Measurements from ENCODE around the gene KIRREL3. TPM values are rescaled to one million over a fixed set of nuclear protein-coding genes. Genes with fewer than 3 reads are reported as not detected.

Gene KIRREL3
- total and polyA plus RNA-seq, 5 donors = 0.74 to 1.2 (median 1.0) TPM

- Histone ChIP-seq H3K4me1 (ENCODE audit: control insufficient read depth, insufficient read depth, low read length) (no peaks in the 10 kb centered on the region), H3K9me3 (ENCODE audit: control insufficient read depth, low read length) (peaks cover 2% of the 10 kb centered on the region), H3K27ac (ENCODE audit: low read length) (no peak overlapping the region), H3K27me3 (ENCODE audit: control insufficient read depth, insufficient read depth) (no peaks in the 10 kb centered on the region), H3K4me3 (ENCODE audit: low read length) (no peak overlapping the region)
- 77% methylated on average over 5 of the region's 5 CpGs for WGBS
- no peak for ATAC-seq
- DNase-seq = no peak
- intact Hi-C loops (cut with DNase I) = no loop called here
These were observed 402.0 kb downstream of the KIRREL3 start for GRCh38 chr11:126598344-126599216.

DNA sequence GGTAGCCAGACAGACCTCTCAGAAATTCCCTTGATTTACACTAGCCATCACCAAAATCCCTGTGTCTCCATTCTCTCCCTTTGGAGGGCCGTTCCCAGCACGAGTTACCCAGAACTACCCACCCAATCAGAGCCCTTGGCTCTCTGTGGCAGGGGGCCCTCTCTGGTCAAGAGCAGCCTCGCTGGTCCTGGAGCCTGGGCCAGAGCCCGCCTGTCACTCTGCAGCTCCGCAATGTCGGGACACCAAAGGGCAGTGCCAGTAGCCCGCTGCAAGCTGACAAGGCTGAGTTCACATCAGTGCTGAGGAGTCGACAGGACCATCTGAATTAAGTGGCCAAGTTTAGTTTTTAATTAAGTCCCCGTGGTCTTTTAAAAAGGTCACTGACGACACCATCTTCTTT is 403.5 kb downstream of the KIRREL3 start:
- WGBS = 55% methylated on average over 10 of the region's 10 CpGs
- no peak for ATAC-seq

GRCh38 chr11:126596474-126596873 is 404.1 kb downstream of the KIRREL3 start:
- no peak for DNase-seq
- 89% methylated on average over 3 of the region's 3 CpGs for WGBS
- Histone ChIP-seq H3K27ac (ENCODE audit: low read length) (no peak overlapping the region), H3K27me3 (ENCODE audit: control insufficient read depth, insufficient read depth) (no peaks in the 10 kb centered on the region), H3K9me3 (ENCODE audit: control insufficient read depth, low read length) (peaks cover 2% of the 10 kb centered on the region), H3K4me3 (ENCODE audit: low read length) (no peak overlapping the region), H3K4me1 (ENCODE audit: control insufficient read depth, insufficient read depth, low read length) (no peaks in the 10 kb centered on the region)
- no peak for ATAC-seq
- intact Hi-C loops (cut with DNase I) = no loop called here

More for the DNA sequence above, 403.5 kb downstream of the KIRREL3 start:
- Histone ChIP-seq H3K27me3 (ENCODE audit: control insufficient read depth, insufficient read depth) (no peaks in the 10 kb centered on the region), H3K4me3 (ENCODE audit: low read length) (no peak overlapping the region), H3K27ac (ENCODE audit: low read length) (no peak overlapping the region), H3K4me1 (ENCODE audit: control insufficient read depth, insufficient read depth, low read length) (no peaks in the 10 kb centered on the region), H3K9me3 (ENCODE audit: control insufficient read depth, low read length) (peaks cover 2% of the 10 kb centered on the region)
- no peak for DNase-seq
- intact Hi-C loops (cut with DNase I) = no loop called here

GRCh38 chr11:126595560-126595959 is 405.0 kb downstream of the KIRREL3 start:
- no peak overlapping the region for H3K4me3 ChIP-seq (ENCODE audit: low read length)
- no peak overlapping the region for H3K27ac ChIP-seq (ENCODE audit: low read length)
- ATAC-seq (no peak), DNase-seq (no peak)
- no peaks in the 10 kb centered on the region for H3K27me3 ChIP-seq (ENCODE audit: control insufficient read depth, insufficient read depth)
- intact Hi-C loops (cut with DNase I) = no loop called here
- peaks cover 2% of the 10 kb centered on the region for H3K9me3 ChIP-seq (ENCODE audit: control insufficient read depth, low read length)
- H3K4me1 ChIP-seq (ENCODE audit: control insufficient read depth, insufficient read depth, low read length) = no peaks in the 10 kb centered on the region
- 85% methylated on average over 3 of the region's 3 CpGs for WGBS

GRCh38 chr11:126594921-126595367 is 405.6 kb downstream of the KIRREL3 start:
- Histone ChIP-seq H3K27ac (ENCODE audit: low read length) (no peak overlapping the region), H3K4me1 (ENCODE audit: control insufficient read depth, insufficient read depth, low read length) (no peaks in the 10 kb centered on the region), H3K27me3 (ENCODE audit: control insufficient read depth, insufficient read depth) (no peaks in the 10 kb centered on the region), H3K9me3 (ENCODE audit: control insufficient read depth, low read length) (peaks cover 2% of the 10 kb centered on the region), H3K4me3 (ENCODE audit: low read length) (no peak overlapping the region)
- DNase-seq = peak in 2 of 3 donors; percentile 31 to 62
- 55% methylated on average over 9 of the region's 9 CpGs for WGBS
- ATAC-seq = peak; percentile 34 to 73
- intact Hi-C loops (cut with DNase I) = no loop called here

GRCh38 chr11:126592496-126593410 is 407.8 kb downstream of the KIRREL3 start:
- intact Hi-C loops (cut with DNase I) = no loop called here

GRCh38 chr11:126591966-126592489 is 408.5 kb downstream of the KIRREL3 start:
- DNase-seq (no peak), ATAC-seq (no peak)
- no peak overlapping the region for H3K27ac ChIP-seq (ENCODE audit: low read length)
- no peaks in the 10 kb centered on the region for H3K27me3 ChIP-seq (ENCODE audit: control insufficient read depth, insufficient read depth)
- intact Hi-C loops (cut with DNase I) = no loop called here
- no peak overlapping the region for H3K4me3 ChIP-seq (ENCODE audit: low read length)
- no peaks in the 10 kb centered on the region for H3K4me1 ChIP-seq (ENCODE audit: control insufficient read depth, insufficient read depth, low read length)
- WGBS = 86% methylated on average over 6 of the region's 6 CpGs
- H3K9me3 ChIP-seq (ENCODE audit: control insufficient read depth, low read length) = no peaks in the 10 kb centered on the region

More at GRCh38 chr11:126592496-126593410, 407.8 kb downstream of the KIRREL3 start:
- ATAC-seq (no peak), DNase-seq (no peak)
- no peaks in the 10 kb centered on the region for H3K9me3 ChIP-seq (ENCODE audit: control insufficient read depth, low read length)
- no peak overlapping the region for H3K27ac ChIP-seq (ENCODE audit: low read length)
- H3K4me3 ChIP-seq (ENCODE audit: low read length) = no peak overlapping the region
- WGBS = 83% methylated on average over 21 of the region's 21 CpGs
- H3K27me3 ChIP-seq (ENCODE audit: control insufficient read depth, insufficient read depth) = no peaks in the 10 kb centered on the region
- no peaks in the 10 kb centered on the region for H3K4me1 ChIP-seq (ENCODE audit: control insufficient read depth, insufficient read depth, low read length)

DNA sequence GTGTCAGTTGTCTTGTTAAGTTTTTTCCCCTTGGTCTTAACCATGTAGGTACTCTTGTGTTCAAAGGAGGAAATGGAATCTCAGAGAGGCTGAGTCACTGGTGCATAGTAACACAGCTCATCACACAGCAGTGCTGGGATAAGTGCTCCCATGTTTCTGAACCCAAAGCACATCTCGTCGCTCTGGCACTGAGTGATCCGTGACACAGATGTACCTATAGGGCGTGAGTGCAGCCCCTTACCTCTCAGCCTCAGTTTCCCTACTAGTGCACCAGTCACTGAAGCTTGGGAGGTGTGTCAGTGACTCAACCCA is 411.1 kb downstream of the KIRREL3 start:
- no peaks in the 10 kb centered on the region for H3K4me1 ChIP-seq (ENCODE audit: control insufficient read depth, insufficient read depth, low read length)
- ATAC-seq = no peak
- no peak for DNase-seq
- H3K27me3 ChIP-seq (ENCODE audit: control insufficient read depth, insufficient read depth) = no peaks in the 10 kb centered on the region
- H3K4me3 ChIP-seq (ENCODE audit: low read length) = no peak overlapping the region
- 93% methylated on average over 4 of the region's 4 CpGs for WGBS
- H3K27ac ChIP-seq (ENCODE audit: low read length) = no peak overlapping the region
- H3K9me3 ChIP-seq (ENCODE audit: control insufficient read depth, low read length) = no peaks in the 10 kb centered on the region
- intact Hi-C loops (cut with DNase I) = no loop called here

DNA sequence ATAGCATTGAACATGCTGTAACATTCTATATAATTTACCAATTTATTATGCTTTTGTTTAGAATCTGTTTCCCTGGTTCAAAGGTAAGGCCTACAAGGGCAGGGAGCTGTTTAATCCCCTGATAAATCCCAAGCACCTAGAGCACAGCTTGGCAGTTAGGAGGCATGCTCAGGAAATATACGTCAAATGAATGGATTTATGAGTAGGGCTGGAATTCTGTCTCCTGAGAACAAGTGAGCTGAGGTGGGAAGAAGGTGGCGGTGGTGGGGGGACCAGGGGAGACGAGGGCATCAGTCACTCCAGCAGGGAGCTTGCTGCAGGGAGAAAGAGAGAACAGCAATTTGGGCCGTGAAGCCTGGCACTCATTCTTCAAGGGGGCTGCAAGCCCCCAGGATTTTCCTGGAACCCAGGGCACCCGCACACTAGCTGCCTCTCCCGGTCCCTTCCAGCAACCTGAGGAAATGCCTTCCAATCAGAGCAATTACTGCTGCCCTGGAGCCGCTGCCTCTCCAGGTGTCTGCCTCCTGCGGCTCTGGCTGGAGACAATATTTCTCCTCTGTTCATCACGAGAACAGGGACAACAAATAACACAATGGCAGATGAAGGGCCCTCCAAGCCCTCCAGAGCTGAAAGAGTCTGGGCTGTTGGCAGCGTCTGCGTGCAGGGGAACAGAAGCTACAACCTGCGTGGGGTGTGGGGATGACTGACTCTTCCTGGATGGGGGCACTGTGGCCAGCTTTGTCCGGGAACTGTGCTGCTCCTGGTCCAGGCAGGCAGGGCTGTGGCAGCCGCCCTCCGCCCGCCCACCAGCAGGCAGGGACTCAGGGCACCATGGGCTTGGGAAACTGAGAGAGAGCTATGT is 411.7 kb downstream of the KIRREL3 start:
- ATAC-seq (no peak), DNase-seq (no peak)
- H3K27me3 ChIP-seq (ENCODE audit: control insufficient read depth, insufficient read depth) = no peaks in the 10 kb centered on the region
- no peak overlapping the region for H3K27ac ChIP-seq (ENCODE audit: low read length)
- intact Hi-C loops (cut with DNase I) = no loop called here
- H3K9me3 ChIP-seq (ENCODE audit: control insufficient read depth, low read length) = no peaks in the 10 kb centered on the region
- H3K4me3 ChIP-seq (ENCODE audit: low read length) = no peak overlapping the region
- WGBS = 86% methylated on average over 16 of the region's 16 CpGs
- H3K4me1 ChIP-seq (ENCODE audit: control insufficient read depth, insufficient read depth, low read length) = no peaks in the 10 kb centered on the region

GRCh38 chr11:126587541-126587940 is 413.0 kb downstream of the KIRREL3 start:
- H3K9me3 ChIP-seq (ENCODE audit: control insufficient read depth, low read length) = no peaks in the 10 kb centered on the region
- DNase-seq = no peak
- no peak overlapping the region for H3K27ac ChIP-seq (ENCODE audit: low read length)
- WGBS = 66% methylated on average over 4 of the region's 4 CpGs
- H3K27me3 ChIP-seq (ENCODE audit: control insufficient read depth, insufficient read depth) = no peaks in the 10 kb centered on the region
- no peaks in the 10 kb centered on the region for H3K4me1 ChIP-seq (ENCODE audit: control insufficient read depth, insufficient read depth, low read length)
- intact Hi-C loops (cut with DNase I) = no loop called here
- no peak overlapping the region for H3K4me3 ChIP-seq (ENCODE audit: low read length)
- ATAC-seq = no peak

Data from right cardiac atrium (tissue), 5 donors.